Uterus (tissue), 4 donors: Measurements from ENCODE around the gene PGLYRP4. TPM values are rescaled to one million over a fixed set of nuclear protein-coding genes. Genes with fewer than 3 reads are reported as not detected.

Experiments
- DNase-seq, 2 donors: peaks; one replicate each; pipeline ENCODE4 v3.0.0-alpha.2; 2019 to 2020
- H3K27ac ChIP-seq, 2 donors: fragments of 200-600 bp; sonication (generic); 1 replicate in 1 of 2; 2 replicates in 1 of 2; pipeline ENCODE4 v1.5.1; 2016 to 2018
- H3K27me3 ChIP-seq, 2 donors: fragments of 200-600 bp; sonication (generic); one replicate each; pipeline ENCODE4 v1.5.1; 2018 to 2019; ENCODE audit warnings: control low read depth in 1 of 2
- H3K36me3 ChIP-seq, 2 donors: fragments of 200-600 bp; sonication (generic); one replicate each; pipeline ENCODE4 v1.5.1; 2019; ENCODE audit warnings: control low read depth in 1 of 2
- H3K4me1 ChIP-seq, 2 donors: fragments of 200-600 bp; sonication (generic); one replicate each; pipeline ENCODE4 v1.5.1; 2018 to 2019; ENCODE audit warnings: control low read depth in 1 of 2
- H3K4me3 ChIP-seq, 2 donors: fragments of 200-600 bp; sonication (generic); 1 replicate in 1 of 2; 2 replicates in 1 of 2; pipeline ENCODE4 v1.5.1; 2018 to 2019; ENCODE audit warnings: mild to moderate bottlenecking in 1 of 2
- H3K9me3 ChIP-seq, 2 donors: fragments of 200-600 bp; sonication (generic); one replicate each; pipeline ENCODE4 v1.5.1; 2019; ENCODE audit warnings: control low read depth in 1 of 2
- CTCF ChIP-seq, 4 experiments: fragments of 200-600 bp in 2 of 4; fragments of 450-650 bp in 2 of 4; sonication (generic) in 2 of 4; IDR thresholded peaks; one replicate each; pipeline ENCODE4 v1.5.1; 2016 to 2019; ENCODE audit warnings: antibody characterized with exemption in 4 of 4, mild to moderate bottlenecking in 2 of 4, moderate library complexity in 1 of 4
- POLR2A ChIP-seq, 2 donors: fragments of 450-650 bp; IDR thresholded peaks; one replicate each; pipeline ENCODE4 v1.6.1; 2016; ENCODE audit warnings: antibody characterized with exemption in 2 of 2, mild to moderate bottlenecking in 1 of 2, moderate library complexity in 1 of 2
- intact Hi-C: fragments of 100-400 bp; cut with DNase I; formaldehyde crosslinking; loops from one replicate; pipeline ENCODE4 v1.15.1; 2023; ENCODE audit warnings: low total_unique reads
- total RNA-seq, 4 donors: library from RNA; depleted of rRNA in 3 of 4; stranded (reverse); fragments of >200 nt in 3 of 4; gene quantifications; one replicate each; pipeline versions ENCODE4 v1.1.0 to v1.2.4, GENCODE V29; 2014 to 2023
- donor health status: DM: yes; HTN: yes; CAD: no.

The PGLYRP4 gene
- total RNA-seq, 4 donors from 2014 or later, result not detected

- no peaks in the 10 kb centered on the region for H3K4me1 ChIP-seq
- no peak overlapping the region for H3K27ac ChIP-seq
- TF ChIP-seq CTCF (IDR thresholded peaks at IDR 0.05) (no peak), POLR2A (IDR thresholded peaks at IDR 0.05) (no peak)
- DNase-seq, result no peak
- intact Hi-C loops, result no loop called here
- no peak overlapping the region for H3K4me3 ChIP-seq
- H3K27me3 ChIP-seq, result no peaks in the 10 kb centered on the region
- no peaks in the 10 kb centered on the region for H3K9me3 ChIP-seq
- no peaks in the 10 kb centered on the region for H3K36me3 ChIP-seq
Measured at GRCh38 chr1:153363641-153364040, 15.0 kb upstream of the PGLYRP4 start.

- Histone ChIP-seq H3K36me3 (no peaks in the 10 kb centered on the region), H3K27ac (no peak overlapping the region), H3K4me1 (no peaks in the 10 kb centered on the region), H3K4me3 (no peak overlapping the region), H3K27me3 (no peaks in the 10 kb centered on the region), H3K9me3 (no peaks in the 10 kb centered on the region)
- intact Hi-C loops, result no loop called here
- no peak for DNase-seq
- TF ChIP-seq POLR2A (IDR thresholded peaks at IDR 0.05), result no peak
- TF ChIP-seq CTCF (IDR thresholded peaks at IDR 0.05), result no peak
Measured at GRCh38 chr1:153362187-153362775, 13.6 kb upstream of the PGLYRP4 start.

GRCh38 chr1:153361480-153362109, 13.0 kb upstream of the PGLYRP4 start:
- no peak for TF ChIP-seq POLR2A (IDR thresholded peaks at IDR 0.05)
- no peak for TF ChIP-seq CTCF (IDR thresholded peaks at IDR 0.05)
- DNase-seq, result no peak
- no peaks in the 10 kb centered on the region for H3K4me1 ChIP-seq
- H3K4me3 ChIP-seq, result no peak overlapping the region
- intact Hi-C loops, result no loop called here
- no peak overlapping the region for H3K27ac ChIP-seq
- H3K36me3 ChIP-seq, result no peaks in the 10 kb centered on the region
- H3K27me3 ChIP-seq, result no peaks in the 10 kb centered on the region
- H3K9me3 ChIP-seq, result no peaks in the 10 kb centered on the region

GRCh38 chr1:153360592-153361479, 12.2 kb upstream of the PGLYRP4 start:
- no peaks in the 10 kb centered on the region for H3K4me1 ChIP-seq
- H3K9me3 ChIP-seq, result no peaks in the 10 kb centered on the region
- H3K27ac ChIP-seq, result no peak overlapping the region
- intact Hi-C loops, result no loop called here
- H3K27me3 ChIP-seq, result no peaks in the 10 kb centered on the region
- TF ChIP-seq CTCF (IDR thresholded peaks at IDR 0.05) (no peak), POLR2A (IDR thresholded peaks at IDR 0.05) (no peak)
- H3K36me3 ChIP-seq, result no peaks in the 10 kb centered on the region
- H3K4me3 ChIP-seq, result no peak overlapping the region
- DNase-seq, result no peak

GRCh38 chr1:153360190-153360589, 11.5 kb upstream of the PGLYRP4 start:
- Histone ChIP-seq H3K27ac (no peak overlapping the region), H3K36me3 (no peaks in the 10 kb centered on the region), H3K4me3 (no peak overlapping the region), H3K4me1 (no peaks in the 10 kb centered on the region), H3K9me3 (no peaks in the 10 kb centered on the region), H3K27me3 (no peaks in the 10 kb centered on the region)
- no peak for DNase-seq
- intact Hi-C loops, result no loop called here
- TF ChIP-seq CTCF (IDR thresholded peaks at IDR 0.05), result no peak
- no peak for TF ChIP-seq POLR2A (IDR thresholded peaks at IDR 0.05)
